CD14-positive monocyte (primary cell): ENCODE data around the gene AFF1. TPM values are rescaled to one million over a fixed set of nuclear protein-coding genes. Genes with fewer than 3 reads are reported as not detected.

ENCODE experiments used
- DNase-seq, 3 donors: peaks; one replicate each; pipeline ENCODE4 v3.0.0-alpha.2; 2011 to 2022
- H2AFZ ChIP-seq: 2 replicates; pipeline ENCODE4 v1.6.0; 2012; ENCODE audit warnings: mild to moderate bottlenecking, low read depth, low read length, inconsistent platforms; ENCODE audit not compliant: insufficient read depth, poor library complexity, severe bottlenecking
- H3K27ac ChIP-seq, 2 donors: 1 replicate in 1 of 2; 2 replicates in 1 of 2; pipeline ENCODE4 v1.5.1; 2012 to 2013; ENCODE audit warnings: low read length in 2 of 2, control low read depth in 1 of 2, inconsistent platforms in 1 of 2, low read depth in 1 of 2, mild to moderate bottlenecking in 1 of 2
- H3K27me3 ChIP-seq, 2 donors: one replicate each; pipeline versions ENCODE4 v1.6.0 to v1.6.1; 2011 to 2013; ENCODE audit warnings: low read length in 2 of 2; ENCODE audit not compliant: control insufficient read depth in 2 of 2, insufficient read depth in 2 of 2
- H3K36me3 ChIP-seq, 2 donors: replicated peaks in 1 of 2; 1 replicate in 1 of 2; 2 replicates in 1 of 2; pipeline versions ENCODE4 v1.5.1 to v1.6.1; 2012 to 2013; ENCODE audit warnings: low read length in 2 of 2, control low read depth in 1 of 2, inconsistent platforms in 1 of 2, mild to moderate bottlenecking in 1 of 2; ENCODE audit not compliant: insufficient read depth in 2 of 2, control insufficient read depth in 1 of 2
- H3K4me1 ChIP-seq, 2 donors: 1 replicate in 1 of 2; 2 replicates in 1 of 2; pipeline versions ENCODE4 v1.5.1 to v1.6.1; 2012 to 2013; ENCODE audit warnings: low read length in 2 of 2, control low read depth in 1 of 2, inconsistent platforms in 1 of 2, mild to moderate bottlenecking in 1 of 2, moderate library complexity in 1 of 2; ENCODE audit not compliant: insufficient read depth in 2 of 2, control insufficient read depth in 1 of 2
- H3K4me2 ChIP-seq: replicated peaks from 2 replicates; pipeline ENCODE3; 2012; ENCODE audit warnings: low read length, moderate library complexity, mild to moderate bottlenecking; ENCODE audit not compliant: poor library complexity, severe bottlenecking; ENCODE audit errors: extremely low read depth
- H3K4me3 ChIP-seq, 3 experiments: fragments of 200-600 bp in 1 of 3; sonication (generic) in 1 of 3; replicated peaks in 1 of 3; 1 replicate in 2 of 3; 2 replicates in 1 of 3; pipeline ENCODE4 v1.5.1; 2011 to 2013; ENCODE audit warnings: low read length in 3 of 3, mild to moderate bottlenecking in 3 of 3, control low read depth in 2 of 3, low read depth in 2 of 3, inconsistent platforms in 1 of 3, moderate library complexity in 1 of 3
- H3K79me2 ChIP-seq: 2 replicates; pipeline ENCODE4 v1.6.0; 2012; ENCODE audit warnings: mild to moderate bottlenecking, control low read depth, inconsistent platforms, low read length, moderate library complexity; ENCODE audit not compliant: insufficient read depth
- H3K9ac ChIP-seq: 2 replicates; pipeline ENCODE4 v1.6.0; 2017; ENCODE audit warnings: low read length, mild to moderate bottlenecking; ENCODE audit not compliant: insufficient read depth, poor library complexity, severe bottlenecking
- H3K9me3 ChIP-seq, 2 donors: replicated peaks in 1 of 2; 1 replicate in 1 of 2; 2 replicates in 1 of 2; pipeline versions ENCODE4 v1.5.1 to v1.6.1; 2012 to 2013; ENCODE audit warnings: low read length in 2 of 2, control low read depth in 1 of 2; ENCODE audit not compliant: control insufficient read depth in 1 of 2, insufficient read depth in 1 of 2
- H4K20me1 ChIP-seq: 2 replicates; pipeline ENCODE4 v1.6.0; 2012; ENCODE audit warnings: mild to moderate bottlenecking, low read length, control low read depth, moderate library complexity; ENCODE audit not compliant: insufficient read depth
- H3K27ac Mint-ChIP-seq, 7 donors: one replicate each; pipeline ENCODE4 v1.8.0; 2020; ENCODE audit warnings: mild to moderate bottlenecking in 7 of 7, mixed read lengths in 7 of 7, moderate library complexity in 6 of 7, inconsistent platforms in 2 of 7
- H3K27me3 Mint-ChIP-seq, 3 donors: one replicate each; pipeline ENCODE4 v1.8.0; 2021 to 2022; ENCODE audit warnings: low read depth in 3 of 3, mild to moderate bottlenecking in 3 of 3, mixed read lengths in 3 of 3, moderate library complexity in 3 of 3, inconsistent platforms in 1 of 3
- H3K36me3 Mint-ChIP-seq, 2 donors: one replicate each; pipeline ENCODE4 v1.8.0; 2020; ENCODE audit warnings: mixed read lengths in 2 of 2, inconsistent platforms in 1 of 2, mild to moderate bottlenecking in 1 of 2
- H3K4me1 Mint-ChIP-seq: one replicate; pipeline ENCODE4 v1.8.0; 2020; ENCODE audit warnings: mild to moderate bottlenecking, mixed read lengths
- H3K4me3 Mint-ChIP-seq, 2 donors: one replicate each; pipeline ENCODE4 v1.8.0; 2020; ENCODE audit warnings: mild to moderate bottlenecking in 2 of 2, mixed read lengths in 2 of 2, moderate library complexity in 1 of 2
- H3K9me3 Mint-ChIP-seq, 7 donors: one replicate each; pipeline ENCODE4 v1.8.0; 2020 to 2022; ENCODE audit warnings: mixed read lengths in 7 of 7, mild to moderate bottlenecking in 6 of 7, moderate library complexity in 6 of 7, inconsistent platforms in 2 of 7
- CTCF ChIP-seq: fragments of 200-600 bp; IDR thresholded peaks from one replicate; pipeline ENCODE4 v1.8.0; 2022; ENCODE audit warnings: antibody characterized with exemption, mild to moderate bottlenecking
- WGBS: methylation state at CpG from one replicate; pipeline ENCODE4 v1.1.5; 2013; ENCODE audit warnings: missing lambda C conversion rate; ENCODE audit not compliant: insufficient coverage; 5-methylcytosine and 5-hydroxymethylcytosine counted together
- intact Hi-C, 2 donors: fragments of 100-400 bp; cut with micrococcal nuclease; formaldehyde crosslinking; loops; one replicate each; pipeline versions ENCODE4 v1.15.0 to v1.15.1; 2023
- polyA plus RNA-seq, 3 donors: library from polyadenylated mRNA; depleted of rRNA in 1 of 3; unstranded in 2 of 3; stranded (reverse) in 1 of 3; fragments of 300-500 nt in 2 of 3; fragments of >200 nt in 1 of 3; fragmentation: Illumina TruSeq in 2 of 3; gene quantifications; 1 replicate in 2 of 3; 2 replicates in 1 of 3; pipeline ENCODE4 v1.2.3, GENCODE V29; 2012 to 2021

The AFF1 gene
- polyA plus RNA-seq, 3 donors, result 7.5 to 20.9 (median 16.3) TPM

GRCh38 chr4:86939729-86940575 lies 5.1 kb downstream of the AFF1 start:
- peaks cover 8% of the 10 kb centered on the region for H4K20me1 ChIP-seq
- no peaks in the 10 kb centered on the region for H3K27me3 ChIP-seq
- no peak for TF ChIP-seq CTCF
- Mint-ChIP-seq H3K9me3 (no peaks in the 10 kb centered on the region), H3K36me3 (peaks cover 0 to 1% of the 10 kb centered on the region in 2 donors), H3K4me3 (peak overlapping the region in 1 of 2 donors; percentile 19), H3K4me1 (peaks cover 57% of the 10 kb centered on the region), H3K27ac (peak overlapping the region; percentile 61 to 90 (median 85)), H3K27me3 (no peaks in the 10 kb centered on the region)
- H3K4me3 ChIP-seq, result peak overlapping the region in 1 of 3 experiments; percentile 46
- no peak overlapping the region for H3K9ac ChIP-seq
- no peak for DNase-seq
- H2AFZ ChIP-seq, result no peak overlapping the region
- H3K9me3 ChIP-seq, result no peaks in the 10 kb centered on the region
- H3K79me2 ChIP-seq, result peaks cover 97% of the 10 kb centered on the region
- no peaks in the 10 kb centered on the region for H3K36me3 ChIP-seq
- intact Hi-C loops, result loop anchor here in 1 of 2 donors (5.0 kb wide), 2 partner anchors 32 to 67 kb away; no protein-coding TSS in a partner anchor
- H3K4me2 ChIP-seq, result peak overlapping the region; percentile 55
- 64% methylated on average over 6 of the region's 8 CpGs for WGBS
- H3K27ac ChIP-seq, result peak overlapping the region; percentile 34 to 76
- peaks cover 45 to 53% of the 10 kb centered on the region in 2 donors for H3K4me1 ChIP-seq

- Mint-ChIP-seq H3K27ac (peak overlapping the region in 1 of 7 donors; percentile 71), H3K27me3 (no peaks in the 10 kb centered on the region), H3K4me1 (peaks cover 68% of the 10 kb centered on the region), H3K9me3 (no peaks in the 10 kb centered on the region), H3K4me3 (no peak overlapping the region), H3K36me3 (peaks cover 0 to 1% of the 10 kb centered on the region in 2 donors)
- no peak overlapping the region for H2AFZ ChIP-seq
- H4K20me1 ChIP-seq, result peaks cover 17% of the 10 kb centered on the region
- H3K4me1 ChIP-seq, result peaks cover 52 to 62% of the 10 kb centered on the region in 2 donors
- no peak overlapping the region for H3K9ac ChIP-seq
- no peak for TF ChIP-seq CTCF
- H3K4me2 ChIP-seq, result no peak overlapping the region
- peaks cover 98% of the 10 kb centered on the region for H3K79me2 ChIP-seq
- no peak for DNase-seq
- H3K4me3 ChIP-seq, result no peak overlapping the region
- WGBS, result 93% methylated on average over 11 of the region's 15 CpGs
- peak overlapping the region in 1 of 2 donors; percentile 76 for H3K27ac ChIP-seq
- no peaks in the 10 kb centered on the region for H3K27me3 ChIP-seq
- H3K9me3 ChIP-seq, result no peaks in the 10 kb centered on the region
- H3K36me3 ChIP-seq, result no peaks in the 10 kb centered on the region
- intact Hi-C loops, result no loop called here
Measured at GRCh38 chr4:86940920-86941460, 6.2 kb downstream of the AFF1 start.
